Lower lobe of right lung (tissue), 2 donors: ENCODE data around the gene KREMEN2. TPM values are rescaled to one million over a fixed set of nuclear protein-coding genes. Genes with fewer than 3 reads are reported as not detected.
"Not testable (repeated sequence)": the region's sequence is repeated elsewhere in the genome, so short reads cannot be mapped to it uniquely, and the experiment has no call there.

ENCODE experiments used
- ATAC-seq, 2 donors: fragments of 200-7000 bp; cut with Tn5 transposase; one replicate each; pipeline ENCODE4 v1.9.1; 2020 to 2022; ENCODE audit warnings: mild to moderate bottlenecking in 2 of 2, moderate library complexity in 2 of 2
- DNase-seq: peaks from one replicate; pipeline ENCODE4 v3.0.0-alpha.2; 2020
- H3K27ac ChIP-seq: fragments of 200-600 bp; one replicate; pipeline ENCODE4 v1.8.0; 2022
- H3K27me3 ChIP-seq: fragments of 200-600 bp; one replicate; pipeline ENCODE4 v1.8.0; 2022; ENCODE audit warnings: low read depth
- H3K36me3 ChIP-seq: fragments of 200-600 bp; one replicate; pipeline ENCODE4 v1.8.0; 2022; ENCODE audit warnings: mild to moderate bottlenecking
- H3K4me1 ChIP-seq: fragments of 200-600 bp; one replicate; pipeline ENCODE4 v1.8.0; 2022
- H3K4me3 ChIP-seq: fragments of 200-600 bp; one replicate; pipeline ENCODE4 v1.8.0; 2022; ENCODE audit warnings: mild to moderate bottlenecking
- H3K9me3 ChIP-seq: fragments of 200-600 bp; one replicate; pipeline ENCODE4 v1.8.0; 2022
- CTCF ChIP-seq: fragments of 200-600 bp; IDR thresholded peaks from one replicate; pipeline ENCODE4 v1.8.0; 2022; ENCODE audit warnings: antibody characterized with exemption, mild to moderate bottlenecking
- intact Hi-C: fragments of 100-400 bp; cut with DNase I; formaldehyde crosslinking; loops from one replicate; pipeline ENCODE4 v1.11.0; 2022
- total RNA-seq: library from RNA; stranded (reverse); fragmentation: NEBNext Ultra II Directional; extraction: Animal tissue kit (Norgen Biotek cat#: 25700); gene quantifications from one replicate; pipeline ENCODE4 v1.2.1, GENCODE V29; 2021
- donor health status: DM: no; HTN: yes; CAD: no; lungs with severe emphysema.

Gene KREMEN2
- total RNA-seq, 1 donor from 2014 or later = not detected

GRCh38 chr16:2942045-2942444 lies 22.0 kb upstream of the KREMEN2 start:
- H3K27ac ChIP-seq = no peak overlapping the region
- no peak for DNase-seq
- TF ChIP-seq CTCF = no peak
- peaks cover 73% of the 10 kb centered on the region for H3K36me3 ChIP-seq
- no peaks in the 10 kb centered on the region for H3K27me3 ChIP-seq
- H3K4me3 ChIP-seq = no peak overlapping the region
- no peaks in the 10 kb centered on the region for H3K9me3 ChIP-seq
- intact Hi-C loops = no loop called here
- no peaks in the 10 kb centered on the region for H3K4me1 ChIP-seq
- no peak for ATAC-seq

- H3K36me3 ChIP-seq = peaks cover 62% of the 10 kb centered on the region
- intact Hi-C loops = not testable (repeated sequence)
Observed at GRCh38 chr16:2943716-2944115, 20.4 kb upstream of the KREMEN2 start.

GRCh38 chr16:2946649-2947048 lies 17.4 kb upstream of the KREMEN2 start:
- H3K36me3 ChIP-seq = peaks cover 49% of the 10 kb centered on the region
- ATAC-seq (no peak), DNase-seq (no peak)
- H3K4me3 ChIP-seq = no peak overlapping the region
- intact Hi-C loops = no loop called here
- H3K4me1 ChIP-seq = no peaks in the 10 kb centered on the region
- H3K27ac ChIP-seq = no peak overlapping the region
- no peaks in the 10 kb centered on the region for H3K27me3 ChIP-seq
- TF ChIP-seq CTCF = no peak
- no peaks in the 10 kb centered on the region for H3K9me3 ChIP-seq

More at GRCh38 chr16:2943716-2944115, 20.4 kb upstream of the KREMEN2 start:
- H3K9me3 ChIP-seq, H3K4me1 ChIP-seq, H3K27me3 ChIP-seq, H3K27ac ChIP-seq, DNase-seq, ATAC-seq, H3K4me3 ChIP-seq: not testable (repeated sequence)

GRCh38 chr16:2948807-2949704 lies 15.0 kb upstream of the KREMEN2 start:
- Histone ChIP-seq H3K9me3 (no peaks in the 10 kb centered on the region), H3K27ac (no peak overlapping the region), H3K4me1 (no peaks in the 10 kb centered on the region), H3K4me3 (no peak overlapping the region), H3K36me3 (peaks cover 25% of the 10 kb centered on the region), H3K27me3 (peaks cover 6% of the 10 kb centered on the region)
- TF ChIP-seq CTCF = no peak
- no peak for DNase-seq
- intact Hi-C loops = no loop called here
- ATAC-seq = no peak

- no peak for TF ChIP-seq CTCF
- ATAC-seq (no peak), DNase-seq (no peak)
- Histone ChIP-seq H3K4me1 (no peaks in the 10 kb centered on the region), H3K36me3 (peaks cover 24% of the 10 kb centered on the region), H3K9me3 (no peaks in the 10 kb centered on the region), H3K27me3 (peaks cover 14% of the 10 kb centered on the region), H3K27ac (no peak overlapping the region), H3K4me3 (no peak overlapping the region)
- intact Hi-C loops = no loop called here
Observed at GRCh38 chr16:2949705-2950352, 14.2 kb upstream of the KREMEN2 start.

GRCh38 chr16:2950353-2950724 lies 13.7 kb upstream of the KREMEN2 start:
- no peak overlapping the region for H3K27ac ChIP-seq
- no peaks in the 10 kb centered on the region for H3K9me3 ChIP-seq
- DNase-seq (no peak), ATAC-seq (no peak)
- peaks cover 19% of the 10 kb centered on the region for H3K27me3 ChIP-seq
- intact Hi-C loops = no loop called here
- H3K36me3 ChIP-seq = peaks cover 24% of the 10 kb centered on the region
- no peaks in the 10 kb centered on the region for H3K4me1 ChIP-seq
- H3K4me3 ChIP-seq = no peak overlapping the region
- TF ChIP-seq CTCF = no peak
